Measurements from ENCODE around the gene FCRL5.

DNA sequence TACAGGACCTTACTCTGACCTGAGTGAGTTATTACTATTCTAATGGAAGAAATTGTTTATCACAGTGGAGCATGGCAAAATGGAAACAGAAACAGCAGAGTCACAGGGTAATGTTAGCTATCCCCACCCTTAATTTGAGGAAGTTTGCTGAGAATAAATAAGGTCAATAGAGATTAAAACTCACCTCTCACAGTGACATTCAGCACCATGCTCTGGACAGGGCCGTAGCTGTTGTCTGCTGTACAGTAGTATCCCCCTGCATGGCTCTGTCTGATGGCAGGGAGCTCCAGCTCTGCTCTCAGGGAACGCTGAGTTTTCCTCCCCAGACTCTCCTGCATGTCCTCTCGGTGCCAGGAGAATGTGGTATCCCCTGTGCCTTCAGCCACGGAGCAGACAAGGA is 33.7 kb upstream of the FCRL5 start:
- TF ChIP-seq, protein P1, sequence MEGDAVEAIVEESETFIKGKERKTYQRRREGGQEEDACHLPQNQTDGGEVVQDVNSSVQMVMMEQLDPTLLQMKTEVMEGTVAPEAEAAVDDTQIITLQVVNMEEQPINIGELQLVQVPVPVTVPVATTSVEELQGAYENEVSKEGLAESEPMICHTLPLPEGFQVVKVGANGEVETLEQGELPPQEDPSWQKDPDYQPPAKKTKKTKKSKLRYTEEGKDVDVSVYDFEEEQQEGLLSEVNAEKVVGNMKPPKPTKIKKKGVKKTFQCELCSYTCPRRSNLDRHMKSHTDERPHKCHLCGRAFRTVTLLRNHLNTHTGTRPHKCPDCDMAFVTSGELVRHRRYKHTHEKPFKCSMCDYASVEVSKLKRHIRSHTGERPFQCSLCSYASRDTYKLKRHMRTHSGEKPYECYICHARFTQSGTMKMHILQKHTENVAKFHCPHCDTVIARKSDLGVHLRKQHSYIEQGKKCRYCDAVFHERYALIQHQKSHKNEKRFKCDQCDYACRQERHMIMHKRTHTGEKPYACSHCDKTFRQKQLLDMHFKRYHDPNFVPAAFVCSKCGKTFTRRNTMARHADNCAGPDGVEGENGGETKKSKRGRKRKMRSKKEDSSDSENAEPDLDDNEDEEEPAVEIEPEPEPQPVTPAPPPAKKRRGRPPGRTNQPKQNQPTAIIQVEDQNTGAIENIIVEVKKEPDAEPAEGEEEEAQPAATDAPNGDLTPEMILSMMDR (IDR thresholded peaks at IDR 0.05) = no peak
- TF ChIP-seq EP300 (IDR thresholded peaks at IDR 0.05) = no peak
- no peak for TF ChIP-seq POLR2A (IDR thresholded peaks at IDR 0.05)
